Measurements from ENCODE around the gene GPR108. TPM values are rescaled to one million over a fixed set of nuclear protein-coding genes. Genes with fewer than 3 reads are reported as not detected.
A peak's percentile ranks its signal among the peaks of the same experiment; 100 is the strongest.
"Not testable (repeated sequence)": the region's sequence is repeated elsewhere in the genome, so short reads cannot be mapped to it uniquely, and the experiment has no call there.

The GPR108 gene
- total RNA-seq, 1 donor from 2014 or later: 22.2 TPM

GRCh38 chr19:6765738-6766356 is 28.5 kb upstream of the GPR108 start:
- ATAC-seq (ENCODE audit: poor library complexity) (no peak), DNase-seq (no peak)
- intact Hi-C loops (cut with DNase I): no loop called here

- ATAC-seq (ENCODE audit: poor library complexity); intact Hi-C loops (cut with DNase I); DNase-seq: not testable (repeated sequence)
These were observed 24.9 kb upstream of the GPR108 start for GRCh38 chr19:6762253-6762797.

GRCh38 chr19:6761053-6761676 is 23.8 kb upstream of the GPR108 start:
- DNase-seq (no peak), ATAC-seq (ENCODE audit: poor library complexity) (peak; percentile 48)
- intact Hi-C loops (cut with DNase I): no loop called here

- intact Hi-C loops (cut with DNase I): no loop called here
- ATAC-seq (ENCODE audit: poor library complexity): no peak
These were observed 23.2 kb upstream of the GPR108 start for GRCh38 chr19:6760606-6761005.

GRCh38 chr19:6754653-6755463 is 17.5 kb upstream of the GPR108 start:
- no peak for ATAC-seq (ENCODE audit: poor library complexity)
- intact Hi-C loops (cut with DNase I): no loop called here

More at GRCh38 chr19:6760606-6761005, 23.2 kb upstream of the GPR108 start:
- DNase-seq: no peak

GRCh38 chr19:6754136-6754535 is 16.8 kb upstream of the GPR108 start:
- intact Hi-C loops (cut with DNase I): no loop called here
- ATAC-seq (ENCODE audit: poor library complexity) (no peak), DNase-seq (no peak)

More at GRCh38 chr19:6754653-6755463, 17.5 kb upstream of the GPR108 start:
- DNase-seq: no peak

- DNase-seq: peak; percentile 87
- intact Hi-C loops (cut with DNase I): no loop called here
These were observed 16.0 kb upstream of the GPR108 start for GRCh38 chr19:6753178-6754031.

GRCh38 chr19:6752256-6753177 is 15.1 kb upstream of the GPR108 start:
- intact Hi-C loops (cut with DNase I): no loop called here
- ATAC-seq (ENCODE audit: poor library complexity): no peak
- no peak for DNase-seq

More at GRCh38 chr19:6753178-6754031, 16.0 kb upstream of the GPR108 start:
- peak; percentile 86 for ATAC-seq (ENCODE audit: poor library complexity)

- intact Hi-C loops (cut with DNase I): no loop called here
- DNase-seq (no peak), ATAC-seq (ENCODE audit: poor library complexity) (no peak)
These were observed 13.8 kb upstream of the GPR108 start for GRCh38 chr19:6751189-6751588.

- intact Hi-C loops (cut with DNase I): no loop called here
- peak; percentile 83 for DNase-seq
- peak; percentile 38 for ATAC-seq (ENCODE audit: poor library complexity)
These were observed 12.7 kb upstream of the GPR108 start for GRCh38 chr19:6750062-6750461.

GRCh38 chr19:6748543-6748942 is 11.2 kb upstream of the GPR108 start:
- intact Hi-C loops (cut with DNase I); ATAC-seq (ENCODE audit: poor library complexity): not testable (repeated sequence)
- peak; percentile 53 for DNase-seq

GRCh38 chr19:6745965-6746364 is 8.6 kb upstream of the GPR108 start:
- intact Hi-C loops (cut with DNase I): no loop called here
- ATAC-seq (ENCODE audit: poor library complexity): no peak
- DNase-seq: peak; percentile 37

GRCh38 chr19:6744381-6745301 is 7.3 kb upstream of the GPR108 start:
- intact Hi-C loops (cut with DNase I): no loop called here
- peak; percentile 87 for ATAC-seq (ENCODE audit: poor library complexity)
- DNase-seq: peak; percentile 90

- intact Hi-C loops (cut with DNase I): no loop called here
These were observed 6.5 kb upstream of the GPR108 start for GRCh38 chr19:6743714-6744380.

GRCh38 chr19:6743066-6743465 is 5.7 kb upstream of the GPR108 start:
- no peak for DNase-seq
- no peak for ATAC-seq (ENCODE audit: poor library complexity)
- intact Hi-C loops (cut with DNase I): no loop called here

More at GRCh38 chr19:6743714-6744380, 6.5 kb upstream of the GPR108 start:
- DNase-seq (no peak), ATAC-seq (ENCODE audit: poor library complexity) (no peak)

Data from Right ventricle myocardium superior (tissue), 1 donor.